PC-3 (cell line): ENCODE results near the gene LGI4. TPM values are rescaled to one million over a fixed set of nuclear protein-coding genes. Genes with fewer than 3 reads are reported as not detected.

ENCODE experiments used
- ATAC-seq: fragments of 200-7000 bp; cut with Tn5 transposase; 2 replicates; pipeline ENCODE4 v1.9.1; 2020; ENCODE audit warnings: mild to moderate bottlenecking, moderate library complexity
- BruUV-seq: library from RNA; stranded (reverse); fragments of 400-500 nt; replicated peaks from 2 replicates; lab custom pipeline; 2021; lab: Mats Ljungman, UMichigan
- CTCF ChIA-PET: fragments of 300-600 bp; sonication (Branson Sonifier 250); formaldehyde crosslinking; loops from one replicate; lab custom pipeline; 2022; ENCODE audit warnings: antibody characterized with exemption; lab: Charles Lee
- POLR2A ChIA-PET: fragments of 300-600 bp; sonication (Branson Sonifier 250); formaldehyde crosslinking; loops from one replicate; lab custom pipeline; 2022; ENCODE audit warnings: antibody characterized with exemption; ENCODE audit not compliant: unreplicated experiment; lab: Charles Lee
- DNase-seq: peaks from one replicate; pipeline ENCODE4 v3.0.0-alpha.2; 2015
- H2AFZ ChIP-seq: fragments of 300-600 bp; sonication (generic); 2 replicates; pipeline ENCODE4 v1.6.0; 2016; ENCODE audit warnings: antibody characterized with exemption, low read length
- H3F3A ChIP-seq: fragments of 300-600 bp; sonication (generic); one replicate; pipeline ENCODE4 v1.6.0; 2017; ENCODE audit warnings: antibody characterized with exemption, low read length, control low read depth, mild to moderate bottlenecking; ENCODE audit not compliant: unreplicated experiment
- H3K27ac ChIP-seq: fragments of 300-600 bp; sonication (generic); 2 replicates; pipeline ENCODE4 v1.5.1; 2016; ENCODE audit warnings: mild to moderate bottlenecking, low read length
- H3K27me3 ChIP-seq: fragments of 300-600 bp; sonication (generic); 2 replicates; pipeline ENCODE4 v1.6.1; 2016; ENCODE audit warnings: low read length, mixed read lengths
- H3K36me3 ChIP-seq: fragments of 300-600 bp; sonication (generic); 2 replicates; pipeline ENCODE4 v1.6.1; 2016; ENCODE audit warnings: low read depth, mixed run types, low read length, mixed read lengths
- H3K4me1 ChIP-seq: fragments of 300-600 bp; sonication (generic); 2 replicates; pipeline ENCODE4 v1.5.1; 2016; ENCODE audit warnings: low read length; ENCODE audit not compliant: insufficient read depth
- H3K4me2 ChIP-seq: fragments of 300-600 bp; sonication (generic); 2 replicates; pipeline ENCODE4 v1.6.0; 2016; ENCODE audit warnings: low read length
- H3K4me3 ChIP-seq: fragments of 300-600 bp; sonication (generic); 2 replicates; pipeline ENCODE4 v1.5.1; 2016; ENCODE audit warnings: mild to moderate bottlenecking, low read length, mixed read lengths
- H3K79me2 ChIP-seq: fragments of 300-600 bp; sonication (generic); 2 replicates; pipeline ENCODE4 v1.6.1; 2017; ENCODE audit warnings: low read length, mixed read lengths
- H3K9ac ChIP-seq: fragments of 300-600 bp; sonication (generic); 2 replicates; pipeline ENCODE4 v1.6.0; 2016; ENCODE audit warnings: mild to moderate bottlenecking, low read length
- H3K9me2 ChIP-seq: fragments of 300-600 bp; sonication (generic); replicated peaks from 2 replicates; pipeline ENCODE4 v1.6.1; 2016; ENCODE audit warnings: mixed run types, low read length, mixed read lengths
- H3K9me3 ChIP-seq: fragments of 300-600 bp; sonication (generic); 2 replicates; pipeline ENCODE4 v1.6.1; 2016; ENCODE audit warnings: low read length, mixed read lengths
- H4K20me1 ChIP-seq: fragments of 300-600 bp; sonication (generic); 2 replicates; pipeline ENCODE4 v1.6.1; 2016; ENCODE audit warnings: low read length, mixed read lengths
- CTCF ChIP-seq: fragments of 300-600 bp; sonication (generic); conservative IDR thresholded peaks from 2 replicates; pipeline ENCODE4 v1.5.1; 2017; ENCODE audit warnings: antibody characterized with exemption, low read depth, mild to moderate bottlenecking, low read length
- EZH2 ChIP-seq: fragments of 300-600 bp; sonication (generic); IDR thresholded peaks from one replicate; pipeline ENCODE4 v1.6.1; 2017; ENCODE audit warnings: antibody characterized with exemption, mild to moderate bottlenecking, low read length; ENCODE audit not compliant: unreplicated experiment
- EZH2phosphoT487 ChIP-seq: fragments of 300-600 bp; sonication (generic); IDR thresholded peaks from 2 replicates; pipeline ENCODE4 v1.6.1; 2018; ENCODE audit warnings: mild to moderate bottlenecking, antibody characterized with exemption, low read length, borderline replicate concordance
- intact Hi-C: fragments of 100-400 bp; cut with micrococcal nuclease; formaldehyde crosslinking; loops from 2 replicates; pipeline ENCODE4 v1.9.0; 2023
- total RNA-seq: library from RNA; depleted of rRNA; stranded (reverse); fragments of >200 nt; gene quantifications from 2 replicates; pipeline ENCODE4 v1.2.3, GENCODE V29; 2014

The LGI4 gene
- total RNA-seq, 1 experiment from 2014 or later = 0.22 TPM

GRCh38 chr19:35093941-35094647 lies 40.8 kb downstream of the LGI4 start:
- Histone ChIP-seq H3K9me3 (no peaks in the 10 kb centered on the region), H3K27ac (no peak overlapping the region), H4K20me1 (no peaks in the 10 kb centered on the region), H3K27me3 (no peaks in the 10 kb centered on the region), H2AFZ (no peak overlapping the region), H3K36me3 (no peaks in the 10 kb centered on the region), H3K4me2 (no peak overlapping the region), H3K4me3 (no peak overlapping the region), H3K9me2 (no peaks in the 10 kb centered on the region), H3K79me2 (no peaks in the 10 kb centered on the region), H3F3A (no peaks in the 10 kb centered on the region), H3K4me1 (peaks cover 10% of the 10 kb centered on the region), H3K9ac (no peak overlapping the region)
- ChIA-PET CTCF (no interaction called here), POLR2A (no interaction called here)
- no peak for DNase-seq
- intact Hi-C loops = loop anchor here (5.0 kb wide), 1 partner anchor 37 kb away; no protein-coding TSS in a partner anchor
- ATAC-seq = no peak
- no TSS peak for BruUV-seq
- TF ChIP-seq EZH2 (no peak), CTCF (no peak), EZH2phosphoT487 (no peak)

GRCh38 chr19:35093430-35093829 lies 41.4 kb downstream of the LGI4 start:
- H3K9me3 ChIP-seq = no peaks in the 10 kb centered on the region
- intact Hi-C loops = loop anchor here (5.0 kb wide), 1 partner anchor 36 kb away; no protein-coding TSS in a partner anchor
- peaks cover 10% of the 10 kb centered on the region for H3K4me1 ChIP-seq
- H3K4me2 ChIP-seq = no peak overlapping the region
- no peak overlapping the region for H3K4me3 ChIP-seq
- ATAC-seq = no peak
- CTCF ChIA-PET = no interaction called here
- H3K27ac ChIP-seq = no peak overlapping the region
- DNase-seq = no peak
- TF ChIP-seq EZH2 = no peak
- no TSS peak for BruUV-seq
- H3F3A ChIP-seq = no peaks in the 10 kb centered on the region
- no peaks in the 10 kb centered on the region for H3K36me3 ChIP-seq
- H3K79me2 ChIP-seq = no peaks in the 10 kb centered on the region
- H2AFZ ChIP-seq = no peak overlapping the region
- no peak overlapping the region for H3K9ac ChIP-seq
- no peaks in the 10 kb centered on the region for H3K27me3 ChIP-seq
- no peaks in the 10 kb centered on the region for H4K20me1 ChIP-seq
- H3K9me2 ChIP-seq = no peaks in the 10 kb centered on the region
- POLR2A ChIA-PET = no interaction called here

- H2AFZ ChIP-seq = peak overlapping the region; percentile 96
- ChIA-PET POLR2A (no interaction called here), CTCF (interaction anchor here (1.0 kb wide), 1 partner anchor 23 kb away, joined by 7 read pairs; no protein-coding TSS in a partner anchor)
- TF ChIP-seq CTCF = peak; percentile 64
- no peak for TF ChIP-seq EZH2
- no peaks in the 10 kb centered on the region for H3K9me2 ChIP-seq
- H3K9me3 ChIP-seq = no peaks in the 10 kb centered on the region
- ATAC-seq = peak; percentile 87
- no peaks in the 10 kb centered on the region for H3K36me3 ChIP-seq
- no peaks in the 10 kb centered on the region for H3K79me2 ChIP-seq
- peak overlapping the region; percentile 92 for H3K4me2 ChIP-seq
- no peak overlapping the region for H3K27ac ChIP-seq
- H3K4me3 ChIP-seq = peak overlapping the region; percentile 58
- DNase-seq = peak; percentile 75
- intact Hi-C loops = loop anchor here (1.0 to 5.0 kb wide), 2 partner anchors 23 to 33 kb away; no protein-coding TSS in a partner anchor
- peak overlapping the region; percentile 45 for H3K9ac ChIP-seq
- H3K4me1 ChIP-seq = peaks cover 10% of the 10 kb centered on the region
- no TSS peak for BruUV-seq
- no peaks in the 10 kb centered on the region for H4K20me1 ChIP-seq
- no peaks in the 10 kb centered on the region for H3K27me3 ChIP-seq
- H3F3A ChIP-seq = no peaks in the 10 kb centered on the region
Measured at GRCh38 chr19:35090506-35091214, 44.2 kb downstream of the LGI4 start.
